Activated naive CD8-positive, alpha-beta T cell treated with anti-CD3 and anti-CD28 coated beads for 36 hours (primary cell): ENCODE data around the gene HCST. TPM values are rescaled to one million over a fixed set of nuclear protein-coding genes. Genes with fewer than 3 reads are reported as not detected.
"Not testable (repeated sequence)": the region's sequence is repeated elsewhere in the genome, so short reads cannot be mapped to it uniquely, and the experiment has no call there.

Experiments
- DNase-seq: peaks from one replicate; pipeline ENCODE4 v3.0.0; 2021
- H3K27ac Mint-ChIP-seq: one replicate; pipeline ENCODE4 v1.8.0; 2022; ENCODE audit warnings: mild to moderate bottlenecking, moderate library complexity, mixed read lengths
- H3K27me3 Mint-ChIP-seq: one replicate; pipeline ENCODE4 v1.8.0; 2022; ENCODE audit warnings: mild to moderate bottlenecking, mixed read lengths
- H3K36me3 Mint-ChIP-seq: one replicate; pipeline ENCODE4 v1.8.0; 2021; ENCODE audit warnings: mild to moderate bottlenecking, mixed read lengths
- H3K4me1 Mint-ChIP-seq: one replicate; pipeline ENCODE4 v1.8.0; 2021; ENCODE audit warnings: mixed read lengths
- H3K4me3 Mint-ChIP-seq: one replicate; pipeline ENCODE4 v1.8.0; 2022; ENCODE audit warnings: mild to moderate bottlenecking, moderate library complexity, mixed read lengths
- H3K9me3 Mint-ChIP-seq: one replicate; pipeline ENCODE4 v1.8.0; 2022; ENCODE audit warnings: mixed read lengths
- total RNA-seq, 2 experiments: library from RNA; stranded (reverse); gene quantifications; one replicate each; pipeline ENCODE4 v1.2.3, GENCODE V29; 2021

HCST gene
- total RNA-seq, 2 experiments from 2014 or later, result 44.9 to 53.8 TPM

- Mint-ChIP-seq H3K27ac (no peak within 1 kb of the TSS), H3K36me3 (peaks cover 3% of the 10 kb centered on the region), H3K4me3 (no peak within 1 kb of the TSS), H3K9me3 (no peaks in the 10 kb centered on the region), H3K27me3 (no peaks in the 10 kb centered on the region), H3K4me1 (peaks cover 49% of the 10 kb centered on the region)
- DNase-seq, result no peak
These were observed 5.7 kb downstream of the HCST start, which contains the start of gene TYROBP for GRCh38 chr19:35908010-35908441. TYROBP (minus strand) TSS chr19:35908295; CDS start chr19:35908228, 67 bp downstream.

GRCh38 chr19:35908973-35909683, 6.8 kb downstream of the HCST start:
- H3K27ac Mint-ChIP-seq, result no peak overlapping the region
- no peaks in the 10 kb centered on the region for H3K9me3 Mint-ChIP-seq
- no peaks in the 10 kb centered on the region for H3K27me3 Mint-ChIP-seq
- H3K4me3 Mint-ChIP-seq, result no peak overlapping the region
- peaks cover 46% of the 10 kb centered on the region for H3K4me1 Mint-ChIP-seq
- no peak for DNase-seq
- no peaks in the 10 kb centered on the region for H3K36me3 Mint-ChIP-seq

- no peaks in the 10 kb centered on the region for H3K27me3 Mint-ChIP-seq
- H3K9me3 Mint-ChIP-seq, result no peaks in the 10 kb centered on the region
- no peak for DNase-seq
- no peak overlapping the region for H3K4me3 Mint-ChIP-seq
- no peak overlapping the region for H3K27ac Mint-ChIP-seq
- H3K36me3 Mint-ChIP-seq, result no peaks in the 10 kb centered on the region
- peaks cover 41% of the 10 kb centered on the region for H3K4me1 Mint-ChIP-seq
These were observed 7.3 kb downstream of the HCST start for GRCh38 chr19:35909684-35910035.

- peaks cover 35% of the 10 kb centered on the region for H3K4me1 Mint-ChIP-seq
- H3K36me3 Mint-ChIP-seq, DNase-seq, H3K27ac Mint-ChIP-seq, H3K27me3 Mint-ChIP-seq, H3K9me3 Mint-ChIP-seq, H3K4me3 Mint-ChIP-seq: not testable (repeated sequence)
These were observed 8.0 kb downstream of the HCST start for GRCh38 chr19:35910355-35910754.

GRCh38 chr19:35911173-35911572, 8.8 kb downstream of the HCST start:
- Mint-ChIP-seq H3K27ac (no peak overlapping the region), H3K4me1 (peaks cover 36% of the 10 kb centered on the region), H3K4me3 (no peak overlapping the region), H3K27me3 (no peaks in the 10 kb centered on the region), H3K9me3 (no peaks in the 10 kb centered on the region), H3K36me3 (no peaks in the 10 kb centered on the region)
- DNase-seq, result no peak

- Mint-ChIP-seq H3K36me3 (no peaks in the 10 kb centered on the region), H3K4me1 (peaks cover 36% of the 10 kb centered on the region), H3K27me3 (no peaks in the 10 kb centered on the region), H3K4me3 (no peak overlapping the region), H3K9me3 (no peaks in the 10 kb centered on the region), H3K27ac (no peak overlapping the region)
- DNase-seq, result peak; percentile 34
These were observed 9.5 kb downstream of the HCST start for GRCh38 chr19:35911790-35912189.

- Mint-ChIP-seq H3K4me1 (peaks cover 29% of the 10 kb centered on the region), H3K36me3 (no peaks in the 10 kb centered on the region), H3K27ac (no peak overlapping the region), H3K27me3 (no peaks in the 10 kb centered on the region), H3K9me3 (no peaks in the 10 kb centered on the region), H3K4me3 (no peak overlapping the region)
- DNase-seq, result no peak
These were observed 11.3 kb downstream of the HCST start for GRCh38 chr19:35913589-35913988.

GRCh38 chr19:35915443-35915842, 13.1 kb downstream of the HCST start:
- DNase-seq, result no peak
- Mint-ChIP-seq H3K27me3 (no peaks in the 10 kb centered on the region), H3K4me1 (peaks cover 18% of the 10 kb centered on the region), H3K4me3 (no peak overlapping the region), H3K36me3 (no peaks in the 10 kb centered on the region), H3K9me3 (no peaks in the 10 kb centered on the region), H3K27ac (no peak overlapping the region)

GRCh38 chr19:35919306-35919705, 17.0 kb downstream of the HCST start:
- Mint-ChIP-seq H3K27me3 (no peaks in the 10 kb centered on the region), H3K4me1 (peaks cover 2% of the 10 kb centered on the region), H3K36me3 (no peaks in the 10 kb centered on the region), H3K27ac (no peak overlapping the region), H3K9me3 (no peaks in the 10 kb centered on the region), H3K4me3 (no peak overlapping the region)
- DNase-seq, result no peak

GRCh38 chr19:35921012-35921411, 18.7 kb downstream of the HCST start:
- H3K27me3 Mint-ChIP-seq, result no peaks in the 10 kb centered on the region
- peaks cover 2% of the 10 kb centered on the region for H3K36me3 Mint-ChIP-seq
- DNase-seq, result no peak
- H3K9me3 Mint-ChIP-seq, result peaks cover 9% of the 10 kb centered on the region
- H3K4me1 Mint-ChIP-seq, result no peaks in the 10 kb centered on the region
- no peak overlapping the region for H3K4me3 Mint-ChIP-seq
- no peak overlapping the region for H3K27ac Mint-ChIP-seq

- H3K27ac Mint-ChIP-seq, result no peak overlapping the region
- H3K9me3 Mint-ChIP-seq, result peaks cover 11% of the 10 kb centered on the region
These were observed 23.2 kb downstream of the HCST start for GRCh38 chr19:35925501-35925900.

GRCh38 chr19:35928507-35928906, 26.2 kb downstream of the HCST start:
- no peak for DNase-seq
- Mint-ChIP-seq H3K4me3 (no peak overlapping the region), H3K4me1 (peaks cover 17% of the 10 kb centered on the region), H3K9me3 (peaks cover 11% of the 10 kb centered on the region), H3K27me3 (no peaks in the 10 kb centered on the region), H3K27ac (no peak overlapping the region), H3K36me3 (peaks cover 5% of the 10 kb centered on the region)

More at GRCh38 chr19:35925501-35925900, 23.2 kb downstream of the HCST start:
- Mint-ChIP-seq H3K4me3 (no peak overlapping the region), H3K27me3 (no peaks in the 10 kb centered on the region), H3K36me3 (peaks cover 5% of the 10 kb centered on the region), H3K4me1 (peaks cover 7% of the 10 kb centered on the region)
- DNase-seq, result no peak

GRCh38 chr19:35929876-35930275, 27.5 kb downstream of the HCST start:
- H3K27ac Mint-ChIP-seq, result peak overlapping the region; percentile 92
- peak overlapping the region; percentile 54 for H3K4me3 Mint-ChIP-seq
- peaks cover 11% of the 10 kb centered on the region for H3K9me3 Mint-ChIP-seq
- H3K27me3 Mint-ChIP-seq, result no peaks in the 10 kb centered on the region
- peaks cover 17% of the 10 kb centered on the region for H3K4me1 Mint-ChIP-seq
- peaks cover 5% of the 10 kb centered on the region for H3K36me3 Mint-ChIP-seq
- DNase-seq, result no peak

GRCh38 chr19:35931161-35931873, 29.0 kb downstream of the HCST start:
- peak overlapping the region; percentile 81 for H3K27ac Mint-ChIP-seq
- H3K4me3 Mint-ChIP-seq, result peak overlapping the region; percentile 72
- DNase-seq, result peak; percentile 100
- no peaks in the 10 kb centered on the region for H3K27me3 Mint-ChIP-seq
- H3K36me3 Mint-ChIP-seq, result peaks cover 3% of the 10 kb centered on the region
- peaks cover 20% of the 10 kb centered on the region for H3K4me1 Mint-ChIP-seq
- H3K9me3 Mint-ChIP-seq, result no peaks in the 10 kb centered on the region

- no peak for DNase-seq
- H3K9me3 Mint-ChIP-seq, result no peaks in the 10 kb centered on the region
- peaks cover 20% of the 10 kb centered on the region for H3K4me1 Mint-ChIP-seq
- peak overlapping the region; percentile 67 for H3K4me3 Mint-ChIP-seq
- no peaks in the 10 kb centered on the region for H3K27me3 Mint-ChIP-seq
- H3K27ac Mint-ChIP-seq, result peak overlapping the region; percentile 81
- peaks cover 3% of the 10 kb centered on the region for H3K36me3 Mint-ChIP-seq
These were observed 29.5 kb downstream of the HCST start for GRCh38 chr19:35931874-35932202.
